ENCODE results near the gene ALKAL2.
"Not testable (repeated sequence)": the region's sequence is repeated elsewhere in the genome, so short reads cannot be mapped to it uniquely, and the experiment has no call there.

Gene ALKAL2

GRCh38 chr2:287911-288757 lies at the start of gene ALKAL2:
ALKAL2 (minus strand) TSS chr2:288091; CDS start chr2:287835, 256 bp downstream.
- DNase-seq = no peak

GRCh38 chr2:336949-337348 lies 49.1 kb upstream of the ALKAL2 start:
- DNase-seq = not testable (repeated sequence)

GRCh38 chr2:336360-336759 lies 48.5 kb upstream of the ALKAL2 start:
- no peak for DNase-seq

- DNase-seq = no peak
These were observed 44.7 kb upstream of the ALKAL2 start for GRCh38 chr2:332592-332991.

GRCh38 chr2:328761-329160 lies 40.9 kb upstream of the ALKAL2 start:
- DNase-seq = no peak

- DNase-seq = no peak
These were observed 35.1 kb upstream of the ALKAL2 start for GRCh38 chr2:323035-323434.

GRCh38 chr2:322326-322725 lies 34.4 kb upstream of the ALKAL2 start:
- DNase-seq = no peak

- no peak for DNase-seq
These were observed 32.7 kb upstream of the ALKAL2 start for GRCh38 chr2:320561-320960.

GRCh38 chr2:319059-319600 lies 31.2 kb upstream of the ALKAL2 start:
- DNase-seq = no peak

- no peak for DNase-seq
These were observed 29.9 kb upstream of the ALKAL2 start for GRCh38 chr2:317501-318424.

GRCh38 chr2:316381-316780 lies 28.5 kb upstream of the ALKAL2 start:
- no peak for DNase-seq

GRCh38 chr2:315925-316324 lies 28.0 kb upstream of the ALKAL2 start:
- DNase-seq = not testable (repeated sequence)

GRCh38 chr2:314561-315336 lies 26.9 kb upstream of the ALKAL2 start:
- DNase-seq = no peak

- DNase-seq = no peak
These were observed 26.1 kb upstream of the ALKAL2 start for GRCh38 chr2:313991-314390.

GRCh38 chr2:310994-311393 lies 23.1 kb upstream of the ALKAL2 start:
- no peak for DNase-seq

- no peak for DNase-seq
These were observed 22.1 kb upstream of the ALKAL2 start for GRCh38 chr2:309954-310510.

- no peak for DNase-seq
These were observed 21.5 kb upstream of the ALKAL2 start for GRCh38 chr2:309148-309953.

GRCh38 chr2:305366-305765 lies 17.5 kb upstream of the ALKAL2 start:
- DNase-seq = no peak

- no peak for DNase-seq
These were observed 8.5 kb upstream of the ALKAL2 start for GRCh38 chr2:296354-296753.

- no peak for DNase-seq
These were observed 7.2 kb upstream of the ALKAL2 start for GRCh38 chr2:295090-295489.

GRCh38 chr2:290090-290722 lies 2.3 kb upstream of the ALKAL2 start:
- DNase-seq = peak; percentile 39

Data from CD4-positive, alpha-beta T cell treated with Interleukin-15 for 1 hour (primary cell).